ENCODE data around the gene MRPL52.

DNA sequence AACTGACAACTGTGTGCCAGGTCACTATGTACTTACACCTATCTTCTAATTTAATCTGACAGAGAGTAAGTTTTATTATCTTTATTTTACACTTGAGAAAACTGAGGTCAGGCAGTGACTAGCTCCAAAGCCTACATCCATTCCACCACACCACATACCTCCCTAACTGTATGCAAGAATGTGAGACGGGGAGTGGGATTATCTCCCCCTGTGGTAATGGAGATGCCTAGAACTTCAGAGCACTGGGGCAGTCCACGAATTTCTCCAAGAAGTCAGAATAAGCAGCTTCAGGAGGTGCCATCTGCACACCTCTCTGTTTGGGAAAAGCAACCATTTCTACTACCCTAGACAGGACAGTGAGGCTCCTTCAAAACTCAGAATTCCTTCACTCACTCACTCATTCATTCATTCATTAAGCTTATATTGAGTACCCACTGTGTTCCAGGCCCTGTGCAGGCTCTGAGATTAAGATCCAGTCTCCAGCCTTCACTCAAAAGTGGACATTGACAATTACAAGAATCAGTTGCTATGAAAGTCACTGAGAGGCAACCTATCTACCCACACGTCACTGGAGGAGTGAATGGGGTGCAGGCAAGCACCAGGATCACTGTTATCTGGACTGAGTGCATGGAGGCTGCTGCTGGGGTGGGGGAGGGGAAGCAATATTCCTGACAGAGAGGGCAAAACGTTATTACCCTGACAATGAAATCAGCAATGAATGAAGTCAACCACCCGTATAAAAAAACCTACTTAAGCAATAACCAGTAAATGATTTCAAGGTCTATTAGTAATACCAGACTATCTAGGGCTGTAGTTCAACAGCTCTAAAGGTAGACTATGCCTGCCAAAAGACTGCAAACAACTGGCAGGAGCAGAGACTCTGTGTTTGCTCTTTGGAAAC is 32.4 kb upstream of the MRPL52 start:
- TF ChIP-seq, protein P1, sequence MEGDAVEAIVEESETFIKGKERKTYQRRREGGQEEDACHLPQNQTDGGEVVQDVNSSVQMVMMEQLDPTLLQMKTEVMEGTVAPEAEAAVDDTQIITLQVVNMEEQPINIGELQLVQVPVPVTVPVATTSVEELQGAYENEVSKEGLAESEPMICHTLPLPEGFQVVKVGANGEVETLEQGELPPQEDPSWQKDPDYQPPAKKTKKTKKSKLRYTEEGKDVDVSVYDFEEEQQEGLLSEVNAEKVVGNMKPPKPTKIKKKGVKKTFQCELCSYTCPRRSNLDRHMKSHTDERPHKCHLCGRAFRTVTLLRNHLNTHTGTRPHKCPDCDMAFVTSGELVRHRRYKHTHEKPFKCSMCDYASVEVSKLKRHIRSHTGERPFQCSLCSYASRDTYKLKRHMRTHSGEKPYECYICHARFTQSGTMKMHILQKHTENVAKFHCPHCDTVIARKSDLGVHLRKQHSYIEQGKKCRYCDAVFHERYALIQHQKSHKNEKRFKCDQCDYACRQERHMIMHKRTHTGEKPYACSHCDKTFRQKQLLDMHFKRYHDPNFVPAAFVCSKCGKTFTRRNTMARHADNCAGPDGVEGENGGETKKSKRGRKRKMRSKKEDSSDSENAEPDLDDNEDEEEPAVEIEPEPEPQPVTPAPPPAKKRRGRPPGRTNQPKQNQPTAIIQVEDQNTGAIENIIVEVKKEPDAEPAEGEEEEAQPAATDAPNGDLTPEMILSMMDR (conservative IDR thresholded peaks at IDR 0.05) = no peak
- TF ChIP-seq ZFX (IDR thresholded peaks at IDR 0.05) = no peak
